Panc1 (cell line): ENCODE data around the gene RCSD1. TPM values are rescaled to one million over a fixed set of nuclear protein-coding genes. Genes with fewer than 3 reads are reported as not detected.

ENCODE experiments used
- ATAC-seq: fragments of 200-7000 bp; cut with Tn5 transposase; 2 replicates; pipeline ENCODE4 v1.9.1; 2020; ENCODE audit warnings: mild to moderate bottlenecking, moderate library complexity
- BruUV-seq: library from RNA; stranded (reverse); fragments of 400-500 nt; replicated peaks from 2 replicates; lab custom pipeline; 2021; lab: Mats Ljungman, UMichigan
- CTCF ChIA-PET: fragments of 300-600 bp; sonication (Branson Sonifier 250); formaldehyde crosslinking; loops from one replicate; lab custom pipeline; 2022; ENCODE audit warnings: antibody characterized with exemption; lab: Charles Lee
- POLR2A ChIA-PET: fragments of 300-600 bp; sonication (Branson Sonifier 250); formaldehyde crosslinking; loops from one replicate; lab custom pipeline; 2022; ENCODE audit warnings: antibody characterized with exemption; lab: Charles Lee
- DNase-seq: peaks from one replicate; pipeline ENCODE4 v3.0.0-alpha.2; 2010; ENCODE audit warnings: low read depth, low spot score
- H3K27ac ChIP-seq: 2 replicates; pipeline ENCODE4 v1.5.1; 2011; ENCODE audit warnings: mild to moderate bottlenecking, low read length, inconsistent platforms
- H3K27me3 ChIP-seq: fragments of 200-500 bp; sonication (Bioruptor generic); 2 replicates; pipeline ENCODE4 v1.6.0; 2014; ENCODE audit warnings: low read length, inconsistent platforms; ENCODE audit not compliant: control insufficient read depth, insufficient read depth
- H3K36me3 ChIP-seq: fragments of 200-500 bp; sonication (Bioruptor generic); 2 replicates; pipeline ENCODE4 v1.5.1; 2014; ENCODE audit warnings: inconsistent platforms, mild to moderate bottlenecking, low read length, moderate library complexity; ENCODE audit not compliant: control insufficient read depth, insufficient read depth
- H3K4me1 ChIP-seq: 2 replicates; pipeline ENCODE4 v1.5.1; 2011; ENCODE audit warnings: inconsistent platforms, mild to moderate bottlenecking, low read length, moderate library complexity; ENCODE audit not compliant: control insufficient read depth, insufficient read depth
- H3K4me3 ChIP-seq, 2 experiments: 2 replicates each; pipeline ENCODE4 v1.5.1; 2011 to 2012; ENCODE audit warnings: low read depth in 2 of 2, low read length in 2 of 2, mild to moderate bottlenecking in 2 of 2, inconsistent platforms in 1 of 2, moderate library complexity in 1 of 2
- H3K9me3 ChIP-seq: fragments of 200-500 bp; sonication (Bioruptor generic); 2 replicates; pipeline ENCODE4 v1.5.1; 2014; ENCODE audit warnings: low read depth, mild to moderate bottlenecking, inconsistent platforms, low read length, moderate library complexity; ENCODE audit not compliant: control insufficient read depth, insufficient read depth
- CTCF ChIP-seq: fragments of 450-650 bp; IDR thresholded peaks from 2 replicates; pipeline ENCODE4 v1.5.1; 2017; ENCODE audit warnings: mild to moderate bottlenecking
- POLR2AphosphoS5 ChIP-seq: IDR thresholded peaks from 2 replicates; pipeline ENCODE4 v1.6.1; 2012; ENCODE audit warnings: mild to moderate bottlenecking, low read depth, low read length, moderate library complexity
- SIN3A ChIP-seq: IDR thresholded peaks from 2 replicates; pipeline ENCODE4 v1.6.1; 2012; ENCODE audit warnings: low read depth, mild to moderate bottlenecking, low read length, moderate library complexity, borderline replicate concordance; ENCODE audit not compliant: insufficient read depth
- TCF7L2 ChIP-seq: IDR thresholded peaks from 2 replicates; pipeline ENCODE4 v1.6.1; 2011; ENCODE audit warnings: mild to moderate bottlenecking, low read depth, low read length, inconsistent platforms
- in situ Hi-C: cut with HindIII; loops from 2 replicates; pipeline ENCODE4 v1.10.0; 2016; ENCODE audit warnings: low sequenced_read_pairs, low pct_unique_long_range_greater_than_20kb
- intact Hi-C: fragments of 100-400 bp; cut with micrococcal nuclease; formaldehyde crosslinking; loops from one replicate; pipeline ENCODE4 v1.10.0; 2022; ENCODE audit not compliant: unreplicated experiment
- total RNA-seq: library from RNA; stranded (reverse); gene quantifications from one replicate; pipeline ENCODE4 v1.2.1, GENCODE V29; 2021; ENCODE audit not compliant: unreplicated experiment
- TF ChIP-seq, protein P1 (sequence below), 2 experiments: IDR thresholded peaks; 2 replicates each; pipeline ENCODE4 v1.6.1; 2011 to 2012; ENCODE audit warnings: low read depth in 2 of 2, control low read depth in 1 of 2, low read length in 1 of 2, mild to moderate bottlenecking in 1 of 2, moderate library complexity in 1 of 2; ENCODE audit not compliant: insufficient read depth in 1 of 2

The RCSD1 gene
- total RNA-seq, 1 experiment from 2014 or later = 1.4 TPM

DNA sequence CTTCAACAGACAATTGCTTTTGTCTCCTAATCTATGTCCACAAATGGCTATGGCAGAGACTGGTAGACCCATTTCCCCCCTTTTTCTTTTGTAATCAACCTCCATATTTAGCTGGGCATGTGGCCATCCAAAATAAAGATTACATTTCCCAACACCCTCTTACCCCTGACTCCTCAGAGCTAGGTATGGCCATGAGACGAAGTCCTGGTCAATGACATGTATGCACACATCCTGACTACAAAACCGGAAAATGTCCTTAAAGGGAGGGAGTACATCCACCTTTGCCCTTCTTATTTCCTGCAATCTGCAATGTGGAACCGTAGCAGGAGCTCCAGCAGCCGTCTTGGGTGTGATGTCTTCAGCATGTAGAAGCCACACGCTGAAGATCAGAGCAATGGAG is 36.2 kb upstream of the RCSD1 start:
- no peaks in the 10 kb centered on the region for H3K4me1 ChIP-seq
- POLR2A ChIA-PET = no interaction called here
- TF ChIP-seq CTCF (no peak), SIN3A (no peak), POLR2AphosphoS5 (no peak)
- TF ChIP-seq, protein P1, sequence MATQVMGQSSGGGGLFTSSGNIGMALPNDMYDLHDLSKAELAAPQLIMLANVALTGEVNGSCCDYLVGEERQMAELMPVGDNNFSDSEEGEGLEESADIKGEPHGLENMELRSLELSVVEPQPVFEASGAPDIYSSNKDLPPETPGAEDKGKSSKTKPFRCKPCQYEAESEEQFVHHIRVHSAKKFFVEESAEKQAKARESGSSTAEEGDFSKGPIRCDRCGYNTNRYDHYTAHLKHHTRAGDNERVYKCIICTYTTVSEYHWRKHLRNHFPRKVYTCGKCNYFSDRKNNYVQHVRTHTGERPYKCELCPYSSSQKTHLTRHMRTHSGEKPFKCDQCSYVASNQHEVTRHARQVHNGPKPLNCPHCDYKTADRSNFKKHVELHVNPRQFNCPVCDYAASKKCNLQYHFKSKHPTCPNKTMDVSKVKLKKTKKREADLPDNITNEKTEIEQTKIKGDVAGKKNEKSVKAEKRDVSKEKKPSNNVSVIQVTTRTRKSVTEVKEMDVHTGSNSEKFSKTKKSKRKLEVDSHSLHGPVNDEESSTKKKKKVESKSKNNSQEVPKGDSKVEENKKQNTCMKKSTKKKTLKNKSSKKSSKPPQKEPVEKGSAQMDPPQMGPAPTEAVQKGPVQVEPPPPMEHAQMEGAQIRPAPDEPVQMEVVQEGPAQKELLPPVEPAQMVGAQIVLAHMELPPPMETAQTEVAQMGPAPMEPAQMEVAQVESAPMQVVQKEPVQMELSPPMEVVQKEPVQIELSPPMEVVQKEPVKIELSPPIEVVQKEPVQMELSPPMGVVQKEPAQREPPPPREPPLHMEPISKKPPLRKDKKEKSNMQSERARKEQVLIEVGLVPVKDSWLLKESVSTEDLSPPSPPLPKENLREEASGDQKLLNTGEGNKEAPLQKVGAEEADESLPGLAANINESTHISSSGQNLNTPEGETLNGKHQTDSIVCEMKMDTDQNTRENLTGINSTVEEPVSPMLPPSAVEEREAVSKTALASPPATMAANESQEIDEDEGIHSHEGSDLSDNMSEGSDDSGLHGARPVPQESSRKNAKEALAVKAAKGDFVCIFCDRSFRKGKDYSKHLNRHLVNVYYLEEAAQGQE (IDR thresholded peaks at IDR 0.05; ENCODE audit: insufficient read depth in 1 of 2, low read depth in 2 of 2, low read length in 1 of 2) = no peak

GRCh38 chr1:167594822-167595221 is 35.2 kb upstream of the RCSD1 start:
- ChIA-PET CTCF (interaction anchor here (0.7 kb wide), 1 partner anchor 23 kb away, joined by 5 read pairs; no protein-coding TSS in a partner anchor), POLR2A (no interaction called here)
- H3K4me1 ChIP-seq = no peaks in the 10 kb centered on the region
- no TSS peak for BruUV-seq
- DNase-seq = no peak
- H3K27me3 ChIP-seq = 0 out of 2 replicates have a peak, but pooled peaks cover 2% of the 10 kb centered on the region
- no peaks in the 10 kb centered on the region for H3K9me3 ChIP-seq
- in situ Hi-C loops = no loop called here
- H3K27ac ChIP-seq = no peak overlapping the region
- no peak for ATAC-seq
- H3K36me3 ChIP-seq = no peaks in the 10 kb centered on the region
- no peak for TF ChIP-seq POLR2AphosphoS5
- no peak for TF ChIP-seq CTCF
- TF ChIP-seq SIN3A = no peak
- TF ChIP-seq, protein P1 (IDR thresholded peaks at IDR 0.05; ENCODE audit: insufficient read depth in 1 of 2, low read depth in 2 of 2, low read length in 1 of 2) = no peak
- no peak for TF ChIP-seq TCF7L2
- intact Hi-C loops = no loop called here
- no peak overlapping the region for H3K4me3 ChIP-seq

More for the DNA sequence above, 36.2 kb upstream of the RCSD1 start:
- Histone ChIP-seq H3K36me3 (no peaks in the 10 kb centered on the region), H3K4me3 (no peak overlapping the region), H3K27me3 (0 out of 2 replicates have a peak, but pooled peaks cover 2% of the 10 kb centered on the region), H3K9me3 (no peaks in the 10 kb centered on the region), H3K27ac (no peak overlapping the region)
- CTCF ChIA-PET = no interaction called here
- intact Hi-C loops (no loop called here), in situ Hi-C loops (no loop called here)
- no peak for DNase-seq
- no peak for ATAC-seq
- no TSS peak for BruUV-seq
